ENCODE data around the gene STK38. TPM values are rescaled to one million over a fixed set of nuclear protein-coding genes. Genes with fewer than 3 reads are reported as not detected.

The STK38 gene
- total and polyA plus RNA-seq, 2 of the 8 experiments (the other 6 are each of a cell fraction or from before 2014, with no cell fraction given), result 8.1 to 19.8 TPM

Small RNA genes lying within 50 kb of the gene (small RNA-seq; reads per million reads assigned to genes)
- not detected for gene RN7SL502P (ENCODE audit: insufficient read depth)

Other genes starting within 250 kb of the STK38 start
- not detected in 2 replicates for gene BNIP5, start 210.6 kb downstream of the STK38 start, total RNA-seq (2021; fragmentation: NEBNext Ultra II Directional; extraction: Animal tissue kit (Norgen Biotek cat#: 25700))
- not detected in 2 replicates for gene BNIP5, start 210.6 kb downstream of the STK38 start, polyA plus RNA-seq (2011; rRNA removed)
- gene ETV7, start 159.8 kb downstream of the STK38 start, total RNA-seq (2021; fragmentation: NEBNext Ultra II Directional; extraction: Animal tissue kit (Norgen Biotek cat#: 25700)), result 0.21 and 0.54 TPM in 2 replicates
- gene ETV7, start 159.8 kb downstream of the STK38 start, polyA plus RNA-seq (2011; rRNA removed), result 2.4 TPM in 2 replicates
- gene PXT1, start 104.6 kb downstream of the STK38 start, total RNA-seq (2021; fragmentation: NEBNext Ultra II Directional; extraction: Animal tissue kit (Norgen Biotek cat#: 25700)), result not detected in 2 replicates
- gene PXT1, start 104.6 kb downstream of the STK38 start, polyA plus RNA-seq (2011; rRNA removed), result 0.06 and 0.20 TPM in 2 replicates
- 23.2 and 26.2 TPM in 2 replicates for gene KCTD20, start 104.5 kb downstream of the STK38 start, total RNA-seq (2021; fragmentation: NEBNext Ultra II Directional; extraction: Animal tissue kit (Norgen Biotek cat#: 25700))
- gene KCTD20, start 104.5 kb downstream of the STK38 start, polyA plus RNA-seq (2011; rRNA removed), result 8.4 and 10.1 TPM in 2 replicates
- gene SRSF3, start 46.9 kb upstream of the STK38 start, total RNA-seq (2021; fragmentation: NEBNext Ultra II Directional; extraction: Animal tissue kit (Norgen Biotek cat#: 25700)), result 689 and 705 TPM in 2 replicates
- gene SRSF3, start 46.9 kb upstream of the STK38 start, polyA plus RNA-seq (2011; rRNA removed), result 471 and 548 TPM in 2 replicates
- 14.5 and 15.2 TPM in 2 replicates for gene CDKN1A, start 131.2 kb upstream of the STK38 start, total RNA-seq (2021; fragmentation: NEBNext Ultra II Directional; extraction: Animal tissue kit (Norgen Biotek cat#: 25700))
- 36.0 and 56.1 TPM in 2 replicates for gene CDKN1A, start 131.2 kb upstream of the STK38 start, polyA plus RNA-seq (2011; rRNA removed)
- not detected in 2 replicates for gene RAB44, start 150.3 kb upstream of the STK38 start, total RNA-seq (2021; fragmentation: NEBNext Ultra II Directional; extraction: Animal tissue kit (Norgen Biotek cat#: 25700))
- 0.02 and 0.03 TPM in 2 replicates for gene RAB44, start 150.3 kb upstream of the STK38 start, polyA plus RNA-seq (2011; rRNA removed)

All from H1 (cell line).